CD4-positive, alpha-beta T cell (primary cell): ENCODE data around the gene DENND5B. TPM values are rescaled to one million over a fixed set of nuclear protein-coding genes. Genes with fewer than 3 reads are reported as not detected.
A peak's percentile ranks its signal among the peaks of the same experiment; 100 is the strongest.

ENCODE experiments used
- ATAC-seq: fragments of 200-7000 bp; cut with Tn5 transposase; one replicate; pipeline ENCODE4 v1.10.0; 2022; ENCODE audit warnings: mild to moderate bottlenecking; ENCODE audit not compliant: poor library complexity
- CTCF ChIA-PET: fragments of 350-600 bp; sonication (Branson Sonifier 250); formaldehyde crosslinking; loops from one replicate; lab custom pipeline; 2021; ENCODE audit warnings: antibody characterized with exemption, inconsistent platforms; lab: Charles Lee
- POLR2A ChIA-PET: fragments of 350-600 bp; sonication (Branson Sonifier 250); formaldehyde crosslinking; loops from one replicate; lab custom pipeline; 2021; ENCODE audit warnings: antibody characterized with exemption, inconsistent platforms; lab: Charles Lee
- DNase-seq, 14 experiments: peaks; one replicate each; pipeline ENCODE4 v3.0.0-alpha.2; 2013 to 2020; ENCODE audit warnings: mixed read lengths in 2 of 14
- H3K27ac ChIP-seq, 2 donors: one replicate each; pipeline versions ENCODE4 v1.5.1 to v1.7.0; 2013; ENCODE audit warnings: low read length in 2 of 2, low read depth in 1 of 2, mild to moderate bottlenecking in 1 of 2
- H3K27me3 ChIP-seq, 2 experiments: 1 replicate in 1 of 2; 2 replicates in 1 of 2; pipeline versions ENCODE4 v1.6.1 to v1.7.0; 2013; ENCODE audit warnings: low read length in 2 of 2, control low read depth in 1 of 2, mild to moderate bottlenecking in 1 of 2, moderate library complexity in 1 of 2; ENCODE audit not compliant: insufficient read depth in 2 of 2, control insufficient read depth in 1 of 2
- H3K36me3 ChIP-seq: one replicate; pipeline ENCODE4 v1.6.1; 2013; ENCODE audit warnings: low read length, control low read depth; ENCODE audit not compliant: insufficient read depth
- H3K4me1 ChIP-seq: one replicate; pipeline ENCODE4 v1.6.1; 2013; ENCODE audit warnings: low read length, control low read depth; ENCODE audit not compliant: insufficient read depth
- H3K4me3 ChIP-seq: one replicate; pipeline ENCODE4 v1.5.1; 2013; ENCODE audit warnings: mild to moderate bottlenecking, low read length, moderate library complexity
- H3K9me3 ChIP-seq, 2 experiments: 1 replicate in 1 of 2; 2 replicates in 1 of 2; pipeline versions ENCODE4 v1.6.1 to v1.7.0; 2013; ENCODE audit warnings: low read length in 2 of 2, mild to moderate bottlenecking in 2 of 2, control low read depth in 1 of 2, moderate library complexity in 1 of 2; ENCODE audit not compliant: control insufficient read depth in 1 of 2, insufficient read depth in 1 of 2
- H3K27ac Mint-ChIP-seq: one replicate; pipeline ENCODE4 v1.8.0; 2020; ENCODE audit warnings: mixed read lengths
- H3K27me3 Mint-ChIP-seq: one replicate; pipeline ENCODE4 v1.8.0; 2021; ENCODE audit warnings: mixed read lengths
- H3K36me3 Mint-ChIP-seq: one replicate; pipeline ENCODE4 v1.8.0; 2021; ENCODE audit warnings: low read depth, mixed read lengths
- H3K4me1 Mint-ChIP-seq: one replicate; pipeline ENCODE4 v1.8.0; 2021; ENCODE audit warnings: low read depth, mixed read lengths
- H3K4me3 Mint-ChIP-seq: one replicate; pipeline ENCODE4 v1.8.0; 2020; ENCODE audit warnings: mild to moderate bottlenecking, mixed read lengths
- H3K9me3 Mint-ChIP-seq: one replicate; pipeline ENCODE4 v1.8.0; 2020; ENCODE audit warnings: mixed read lengths
- CTCF ChIP-seq: fragments of 200-600 bp; IDR thresholded peaks from one replicate; pipeline ENCODE4 v1.8.0; 2022; ENCODE audit warnings: antibody characterized with exemption, mild to moderate bottlenecking
- intact Hi-C, 2 experiments: fragments of 100-400 bp; cut with DNase I in 1 of 2; cut with micrococcal nuclease in 1 of 2; formaldehyde crosslinking; loops; one replicate each; pipeline versions ENCODE4 v1.15.1 to v1.9.0; 2023 to 2025; cut with DNase I, micrococcal nuclease
- total RNA-seq, 174 experiments: library from RNA in 2 of 174; stranded (reverse) in 2 of 174; gene quantifications; one replicate each; pipeline ENCODE4 v1.2.3 and lab custom pipeline; 2021 to 2026

Gene DENND5B
- total RNA-seq, 2 experiments from 2014 or later = 0.22 to 0.25 TPM

GRCh38 chr12:31631809-31632208 lies 40.9 kb upstream of the DENND5B start:
- POLR2A ChIA-PET = no interaction called here
- no peaks in the 10 kb centered on the region for H3K9me3 Mint-ChIP-seq
- DNase-seq (peak in 2 of 14 experiments; percentile 19 to 21), ATAC-seq (no peak)
- no peaks in the 10 kb centered on the region for H3K9me3 ChIP-seq
- CTCF ChIA-PET = no interaction called here
- peaks cover 4% of the 10 kb centered on the region for H3K27me3 Mint-ChIP-seq
- peaks cover 2% of the 10 kb centered on the region for H3K4me1 ChIP-seq
- no peak overlapping the region for H3K4me3 ChIP-seq
- no peaks in the 10 kb centered on the region for H3K36me3 Mint-ChIP-seq
- no peaks in the 10 kb centered on the region for H3K27me3 ChIP-seq
- H3K36me3 ChIP-seq = no peaks in the 10 kb centered on the region
- H3K27ac ChIP-seq = no peak overlapping the region
- TF ChIP-seq CTCF = no peak
- peaks cover 6% of the 10 kb centered on the region for H3K4me1 Mint-ChIP-seq
- H3K4me3 Mint-ChIP-seq = no peak overlapping the region
- H3K27ac Mint-ChIP-seq = no peak overlapping the region
- intact Hi-C loops = no loop called here

DNA sequence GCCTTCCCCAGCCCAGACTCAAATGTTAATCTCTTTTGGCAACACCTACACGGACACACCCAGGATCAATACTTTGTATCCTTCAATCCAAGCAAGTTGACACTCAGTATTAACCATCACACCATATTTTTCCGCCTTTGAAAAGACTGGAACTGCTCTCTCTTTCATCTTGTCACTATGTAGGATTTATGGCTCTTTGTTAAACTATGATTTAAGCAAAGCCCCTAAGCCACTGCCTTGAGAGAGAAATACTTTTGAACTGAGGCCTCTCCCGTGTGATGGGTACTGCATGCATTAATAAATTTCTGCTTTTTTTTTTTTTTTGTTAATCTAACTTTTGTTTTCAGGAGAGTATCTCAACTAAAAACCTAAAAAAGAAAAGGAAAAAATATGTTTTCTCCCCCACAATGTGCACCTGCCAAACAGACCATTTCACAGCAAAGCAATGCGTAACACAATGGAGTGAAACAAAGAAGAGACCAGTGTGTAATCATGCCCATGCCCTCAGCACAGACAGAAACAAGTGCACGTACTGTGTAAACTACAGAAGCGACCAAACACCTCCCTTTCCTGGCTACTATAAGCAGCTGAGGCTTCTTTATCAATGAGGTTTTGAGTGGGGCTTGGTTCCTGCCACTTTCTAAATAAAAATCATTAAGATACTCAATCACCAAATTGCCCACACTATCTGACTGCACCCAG lies 40.2 kb upstream of the DENND5B start:
- no peak for TF ChIP-seq CTCF
- Histone ChIP-seq H3K27ac (no peak overlapping the region), H3K27me3 (no peaks in the 10 kb centered on the region), H3K4me3 (no peak overlapping the region), H3K9me3 (no peaks in the 10 kb centered on the region), H3K36me3 (no peaks in the 10 kb centered on the region), H3K4me1 (no peaks in the 10 kb centered on the region)
- ATAC-seq (no peak), DNase-seq (no peak)
- ChIA-PET POLR2A (no interaction called here), CTCF (no interaction called here)
- Mint-ChIP-seq H3K27me3 (peaks cover 7% of the 10 kb centered on the region), H3K27ac (no peak overlapping the region), H3K4me3 (no peak overlapping the region), H3K36me3 (no peaks in the 10 kb centered on the region), H3K9me3 (no peaks in the 10 kb centered on the region), H3K4me1 (no peaks in the 10 kb centered on the region)
- intact Hi-C loops = no loop called here

DNA sequence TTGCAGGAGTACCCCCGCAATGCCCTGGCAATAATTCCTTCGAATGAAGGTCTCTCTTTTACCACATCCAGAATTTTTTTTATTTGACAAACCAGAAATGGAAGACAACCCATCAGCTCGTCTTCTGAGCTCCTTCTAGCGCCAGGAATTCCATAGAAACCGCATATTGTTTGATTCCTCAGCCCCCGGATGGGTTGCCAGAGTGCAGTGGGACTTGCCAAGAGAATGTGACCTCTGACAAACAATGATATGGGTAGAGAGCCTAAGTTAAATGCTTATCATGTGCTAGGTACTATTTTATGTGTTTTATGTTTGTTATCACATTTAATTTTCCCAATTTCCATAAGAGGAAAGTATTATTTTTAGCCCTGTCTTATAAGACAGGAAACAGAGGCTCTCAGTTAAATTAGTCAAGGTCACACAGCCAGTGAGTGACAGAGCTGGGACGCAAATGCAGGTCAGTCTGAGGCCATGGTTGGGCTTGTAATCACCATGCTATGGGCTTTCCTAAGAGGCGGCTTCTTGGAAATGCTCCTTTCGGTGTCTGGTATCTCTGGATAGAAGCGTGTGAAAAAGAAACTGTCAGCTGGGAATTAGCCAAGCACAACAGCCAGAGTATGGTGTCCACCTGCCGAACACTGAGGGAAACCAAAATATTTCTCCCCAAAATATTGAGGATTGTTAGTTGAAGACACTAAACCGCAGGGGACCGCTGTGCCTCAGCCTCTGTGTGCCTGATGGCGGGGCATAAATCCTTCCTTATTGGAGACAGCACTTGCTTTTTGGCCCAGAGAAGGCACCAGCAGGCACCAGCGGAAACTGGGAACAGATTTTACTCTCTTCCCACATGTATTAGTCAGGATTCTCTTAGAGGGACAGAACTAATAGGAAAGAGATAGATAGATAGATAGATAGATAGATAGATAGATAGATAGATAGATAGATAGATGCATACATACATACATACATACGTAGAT lies 39.1 kb upstream of the DENND5B start:
- ATAC-seq = no peak
- no peak overlapping the region for H3K4me3 ChIP-seq
- ChIA-PET POLR2A (no interaction called here), CTCF (no interaction called here)
- no peak for TF ChIP-seq CTCF
- intact Hi-C loops = no loop called here
- DNase-seq = no peak
- H3K36me3 ChIP-seq = no peaks in the 10 kb centered on the region
- no peaks in the 10 kb centered on the region for H3K4me1 Mint-ChIP-seq
- no peak overlapping the region for H3K4me3 Mint-ChIP-seq
- no peak overlapping the region for H3K27ac Mint-ChIP-seq
- H3K9me3 ChIP-seq = no peaks in the 10 kb centered on the region
- H3K27ac ChIP-seq = no peak overlapping the region
- H3K27me3 Mint-ChIP-seq = peaks cover 7% of the 10 kb centered on the region
- H3K9me3 Mint-ChIP-seq = no peaks in the 10 kb centered on the region
- H3K27me3 ChIP-seq = no peaks in the 10 kb centered on the region
- no peaks in the 10 kb centered on the region for H3K36me3 Mint-ChIP-seq
- H3K4me1 ChIP-seq = no peaks in the 10 kb centered on the region
